ENCODE data around the gene CYREN.
"Not testable (repeated sequence)": the region's sequence is repeated elsewhere in the genome, so short reads cannot be mapped to it uniquely, and the experiment has no call there.

The CYREN gene

DNA sequence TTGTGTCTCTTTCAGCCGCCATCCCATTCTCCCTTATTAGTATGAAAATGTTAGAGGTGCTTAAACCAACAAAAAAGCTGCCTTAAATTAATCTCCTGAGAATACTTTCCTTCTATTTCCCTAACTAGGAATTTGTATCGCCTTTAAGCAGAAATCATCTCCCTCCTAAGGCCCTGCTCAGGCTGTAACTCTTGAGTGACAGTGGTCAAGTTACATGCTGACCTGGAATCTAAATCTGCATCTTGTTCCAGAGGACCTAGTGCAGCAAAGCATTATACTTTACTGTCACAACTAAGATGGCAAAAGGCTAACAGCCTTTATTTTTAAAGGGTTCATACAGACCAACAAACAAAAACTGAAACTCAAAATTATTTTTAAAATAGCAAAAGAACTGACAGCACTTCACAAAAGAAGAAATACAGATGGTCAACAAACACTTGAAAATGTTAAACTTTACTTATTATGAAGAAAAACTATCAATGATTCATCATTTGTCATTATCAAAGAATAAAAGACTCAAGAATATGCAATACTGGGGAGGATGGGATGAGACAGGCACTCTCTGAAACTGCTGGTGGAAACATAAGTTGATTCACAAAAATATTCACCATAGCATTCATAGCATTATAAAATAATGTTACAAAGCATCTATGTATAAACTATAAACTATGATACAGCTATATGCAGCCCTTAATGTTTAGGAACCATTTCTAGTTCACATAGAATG, 11.0 kb downstream of the CYREN start:
- no peak for DNase-seq (ENCODE audit: low read depth)

DNA sequence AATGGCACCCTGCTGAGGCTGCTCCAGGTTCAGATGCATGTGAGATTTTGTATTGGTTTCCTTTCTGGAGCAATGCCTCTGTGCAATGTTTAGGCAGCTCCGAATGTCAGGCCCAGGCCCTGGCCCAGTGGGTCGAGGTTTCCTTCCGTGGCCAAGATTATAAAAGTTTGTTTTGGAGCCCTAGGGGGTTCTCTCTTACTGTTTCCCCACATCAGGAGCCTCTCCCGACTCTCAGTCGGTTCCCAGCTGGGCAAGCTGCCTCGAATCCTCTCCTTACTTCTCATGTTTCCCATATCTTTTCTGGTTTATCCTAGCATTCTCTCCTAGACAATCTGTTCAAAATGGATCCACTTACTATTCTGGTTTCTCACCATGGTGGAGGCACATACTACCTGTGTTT, 11.6 kb downstream of the CYREN start:
- DNase-seq (ENCODE audit: low read depth), result no peak

DNA sequence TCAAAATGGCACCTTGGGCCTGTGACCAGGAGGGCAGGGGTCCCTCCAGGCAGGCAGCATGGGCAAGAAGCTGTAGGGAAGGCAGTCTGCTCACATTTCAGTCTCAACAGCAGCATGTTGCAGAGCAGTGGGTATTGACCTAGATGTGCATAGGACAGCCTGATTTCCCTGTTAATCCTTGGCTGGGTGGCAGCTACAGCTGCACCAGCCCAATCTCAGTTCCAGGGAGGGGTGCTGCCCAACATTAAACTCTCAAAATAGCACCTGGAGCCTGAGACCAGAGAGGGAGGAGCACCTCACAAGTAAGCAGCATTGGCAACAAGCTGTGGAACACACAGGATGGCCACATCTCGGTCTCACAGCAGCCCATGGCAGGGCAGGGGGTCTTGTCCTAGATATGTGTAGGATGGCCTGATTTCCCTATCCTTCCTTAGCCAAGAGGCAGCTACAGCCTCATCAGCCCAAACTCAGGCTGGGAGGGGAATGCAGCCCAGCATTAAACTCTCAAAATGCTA, 12.3 kb downstream of the CYREN start:
- no peak for DNase-seq (ENCODE audit: low read depth)

DNA sequence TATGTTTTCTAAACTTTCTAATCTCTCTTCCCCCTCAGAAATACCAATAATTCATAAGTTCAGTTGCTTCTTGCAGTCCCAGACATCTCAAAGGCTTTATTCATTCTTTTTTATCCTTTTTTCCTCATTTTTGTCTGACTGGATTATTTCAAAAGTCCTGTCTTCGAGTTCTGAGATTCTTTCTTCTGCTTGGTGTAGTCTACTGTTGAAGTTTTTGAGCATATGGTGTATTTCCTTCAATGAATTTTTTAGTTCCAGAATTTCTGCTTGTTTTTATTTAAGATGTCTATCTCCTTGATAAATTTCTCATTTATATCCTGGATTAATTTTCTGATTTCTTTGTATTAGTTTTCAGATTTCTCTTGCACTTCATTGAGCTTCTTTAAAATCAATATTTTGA, 14.2 kb downstream of the CYREN start:
- DNase-seq (ENCODE audit: low read depth), result no peak

DNA sequence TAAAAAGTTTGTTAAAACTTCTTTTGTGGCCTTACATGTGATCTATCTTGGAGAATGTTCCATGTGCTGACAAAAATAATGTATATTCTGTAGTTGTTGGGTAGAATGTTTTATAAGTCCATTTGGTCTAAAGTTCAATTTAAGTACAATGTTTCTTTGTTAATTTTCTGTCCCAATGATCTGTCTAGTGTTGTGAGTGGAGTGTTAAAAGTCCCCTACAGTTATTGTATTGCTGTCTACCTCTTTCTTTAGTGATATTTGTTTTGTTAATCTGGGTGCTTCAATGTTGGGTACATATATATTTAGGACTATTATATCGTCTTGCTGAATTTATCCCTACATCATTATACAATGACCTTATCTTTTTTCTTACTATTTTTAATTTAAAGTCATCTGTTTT, 15.8 kb downstream of the CYREN start:
- no peak for DNase-seq (ENCODE audit: low read depth)

DNA sequence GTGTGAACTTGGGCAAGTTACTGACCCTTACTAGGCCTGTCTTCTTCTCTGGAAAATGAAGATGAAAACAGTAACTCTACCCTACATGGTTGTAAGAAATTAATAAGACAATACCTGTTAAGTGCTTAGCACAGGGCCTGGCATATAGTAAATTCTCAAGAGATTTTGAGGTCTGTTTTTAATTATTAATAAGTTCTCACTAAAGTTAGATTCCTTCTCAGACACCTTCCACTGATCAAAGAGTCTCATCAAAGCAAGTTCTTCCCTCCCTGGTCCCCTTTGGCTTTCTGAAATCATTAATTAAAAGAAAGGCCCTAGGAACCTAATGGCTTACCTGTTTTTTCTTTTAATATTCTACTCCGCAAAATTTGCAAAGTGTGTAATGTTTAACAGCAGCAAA, 18.1 kb downstream of the CYREN start:
- no peak for DNase-seq (ENCODE audit: low read depth)

DNA sequence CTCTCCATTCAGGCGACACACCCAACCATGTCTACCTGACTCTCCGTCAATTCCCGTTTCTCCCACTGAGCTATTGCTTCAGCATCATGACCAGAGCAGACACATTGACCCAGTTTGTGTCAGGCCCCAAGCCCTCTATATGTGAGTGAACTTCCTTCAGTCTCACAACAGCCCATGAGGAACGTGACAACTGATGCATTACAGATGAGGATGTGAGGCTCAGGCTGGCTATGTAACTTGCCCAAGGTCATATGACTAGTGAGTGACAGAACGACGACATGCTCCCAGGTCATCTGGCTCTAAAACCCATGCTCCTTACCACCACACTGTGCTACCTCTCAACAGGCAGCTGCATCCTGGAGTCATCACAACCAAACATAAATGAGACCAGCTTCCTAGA, 19.0 kb downstream of the CYREN start:
- DNase-seq (ENCODE audit: low read depth), result no peak

DNA sequence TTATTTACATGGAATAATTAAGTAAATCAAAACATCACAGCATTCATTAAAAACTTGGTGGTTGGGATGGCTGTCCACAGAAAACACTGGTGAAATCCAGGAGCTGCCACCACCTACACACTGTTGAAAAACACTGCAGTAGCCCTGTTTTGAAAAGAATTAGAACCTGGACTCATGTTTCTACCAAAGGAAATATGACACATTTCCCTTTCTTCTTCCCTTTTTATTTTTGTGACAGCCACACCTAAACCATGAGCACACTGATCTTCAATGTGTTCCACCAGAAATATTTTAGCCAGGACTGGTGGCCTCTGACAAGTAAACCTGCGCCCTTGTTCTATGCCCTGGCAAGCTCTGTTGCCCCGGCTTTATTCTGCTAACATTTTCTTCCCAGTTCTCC, 19.4 kb downstream of the CYREN start:
- no peak for DNase-seq (ENCODE audit: low read depth)

DNA sequence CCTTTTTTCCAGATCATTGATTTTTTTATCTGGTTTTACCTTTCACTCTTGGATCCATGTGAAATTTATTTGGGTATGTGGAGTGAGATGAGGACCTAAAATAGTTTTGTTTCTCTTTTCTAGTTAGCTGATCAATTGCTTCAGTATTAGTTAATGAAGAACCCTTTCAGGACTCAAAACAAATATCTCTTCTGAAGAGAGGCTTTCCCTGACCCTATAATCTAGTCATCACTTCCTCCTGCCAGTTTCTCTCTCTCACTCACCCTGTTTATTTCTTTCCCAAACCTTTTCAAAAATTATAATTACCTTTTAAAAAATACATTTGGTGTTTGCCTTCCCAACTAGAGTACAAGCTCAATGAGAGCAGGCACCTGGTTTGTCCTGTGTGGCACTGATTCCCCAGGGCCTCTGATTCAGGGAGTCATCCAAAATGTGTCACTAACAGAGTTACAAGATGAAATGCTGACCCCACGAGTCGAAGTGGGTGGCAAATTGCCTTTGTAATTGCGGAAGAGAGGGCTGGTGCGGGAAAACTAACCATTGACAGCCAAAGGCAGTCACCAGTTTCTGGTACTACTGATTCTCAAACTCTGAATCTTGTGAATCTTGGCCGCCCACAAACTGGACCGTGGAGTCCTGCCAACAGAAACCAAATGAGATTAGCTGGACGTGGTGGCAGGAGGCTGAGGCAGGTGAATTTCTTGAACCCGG, 20.3 kb downstream of the CYREN start:
- no peak for DNase-seq (ENCODE audit: low read depth)

DNA sequence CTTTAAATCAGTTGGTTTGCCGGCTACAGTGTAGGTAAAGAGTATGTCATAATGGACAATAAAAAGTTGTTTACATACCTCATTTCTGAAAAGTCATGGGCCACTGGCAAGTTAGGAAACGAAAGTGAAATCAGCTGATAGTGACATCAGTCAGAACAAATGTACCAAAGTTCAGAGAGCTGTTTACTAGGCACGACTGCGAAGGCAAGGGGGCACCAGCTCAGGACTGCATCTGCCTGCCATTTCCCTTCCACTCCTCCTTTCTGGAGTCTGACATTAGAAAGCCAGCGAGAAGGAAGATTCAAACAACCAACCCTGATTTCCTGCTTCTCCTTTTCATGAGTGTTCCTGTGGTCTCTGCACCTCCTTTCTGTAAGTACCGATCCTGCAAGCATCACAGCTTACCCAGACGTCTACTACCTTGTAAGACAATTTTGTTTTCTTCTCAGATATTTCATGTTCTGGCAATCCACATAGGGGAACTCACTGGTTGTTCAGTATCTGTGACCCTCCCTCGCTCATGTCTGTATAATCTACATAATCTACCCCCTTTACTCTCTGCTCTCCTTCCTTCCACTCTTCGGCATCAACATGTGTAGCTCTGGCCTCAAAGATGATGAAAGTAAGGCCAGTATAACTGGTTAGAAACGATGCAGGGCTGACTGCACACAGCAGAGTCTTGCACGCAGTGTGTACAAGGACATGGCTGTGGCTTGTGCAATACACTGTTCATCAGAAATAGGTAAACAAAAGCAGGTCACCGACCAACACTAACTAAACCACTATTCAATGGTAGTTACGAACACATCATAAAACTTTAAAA, 22.4 kb downstream of the CYREN start, which contains the start of gene TMEM140:
Gene TMEM140, plus strand, starts transcription at position 174 of the 823 bp plus-strand sequence. CDS start 16,370 bp downstream, outside the sequence.
- no peak for DNase-seq (ENCODE audit: low read depth)

DNA sequence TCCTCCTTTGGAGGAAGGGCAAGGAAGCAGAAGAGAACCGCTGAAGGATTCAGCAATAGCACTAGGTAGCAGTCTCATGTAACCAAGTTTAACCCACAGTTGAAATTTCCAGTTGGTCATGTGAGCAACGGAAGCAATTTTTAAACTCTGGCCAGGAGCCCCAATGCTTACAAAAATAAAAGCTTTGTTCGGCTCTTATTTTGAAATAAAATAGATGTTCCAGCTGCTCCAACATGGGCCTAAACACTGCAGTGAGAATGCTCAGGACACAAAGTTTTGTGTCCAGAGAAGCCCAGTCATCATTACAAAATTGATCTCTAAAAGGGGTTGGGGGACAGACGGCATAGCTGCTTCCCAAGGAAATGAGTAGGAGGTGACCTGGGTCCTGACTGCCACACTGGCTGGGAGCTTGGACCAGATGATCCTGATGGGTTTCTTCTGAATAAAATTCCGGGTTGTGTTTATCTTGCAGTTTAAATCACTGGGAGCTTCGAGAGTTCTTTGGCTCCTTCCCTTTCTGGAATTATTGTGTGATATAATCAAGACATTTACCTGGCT, 23.1 kb downstream of the CYREN start:
- no peak for DNase-seq (ENCODE audit: low read depth)

DNA sequence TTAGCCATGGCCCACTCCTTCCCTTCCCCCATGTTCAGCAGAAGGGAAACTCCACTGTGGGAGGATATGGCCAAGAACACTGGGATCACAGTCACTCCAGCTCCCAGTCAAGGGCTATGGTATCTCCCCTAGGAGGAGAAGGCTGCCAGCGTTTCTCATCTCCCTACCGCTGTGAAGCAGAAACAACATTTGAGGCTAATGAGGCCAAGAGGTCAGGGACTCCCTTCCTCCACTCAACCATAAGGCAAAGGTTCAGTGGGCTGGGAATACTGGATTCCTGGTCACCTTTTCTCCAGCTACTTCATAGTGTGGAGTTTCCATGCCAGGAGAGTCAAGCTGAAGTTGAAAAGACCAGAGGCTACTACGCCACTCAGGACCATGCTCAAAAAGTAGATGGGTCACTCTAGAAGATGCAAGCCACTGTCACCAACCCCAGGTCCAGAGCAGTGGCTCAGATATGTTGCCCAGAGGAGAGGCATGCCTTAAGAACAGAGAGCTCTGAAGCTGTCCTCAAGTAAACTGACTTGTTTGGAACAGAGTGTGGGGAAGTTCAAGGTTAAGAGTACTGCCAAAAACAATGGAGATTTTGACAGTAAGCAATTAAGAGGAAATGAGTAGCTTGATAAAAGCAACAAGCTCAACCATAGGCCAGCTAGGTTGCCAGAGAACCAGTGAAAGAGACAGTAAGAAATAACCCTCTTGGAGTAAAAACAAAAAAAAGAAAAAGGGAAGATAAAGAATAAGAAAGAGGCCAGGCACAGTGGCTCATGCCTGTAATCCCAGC, 26.4 kb downstream of the CYREN start:
- no peak for DNase-seq (ENCODE audit: low read depth)

DNA sequence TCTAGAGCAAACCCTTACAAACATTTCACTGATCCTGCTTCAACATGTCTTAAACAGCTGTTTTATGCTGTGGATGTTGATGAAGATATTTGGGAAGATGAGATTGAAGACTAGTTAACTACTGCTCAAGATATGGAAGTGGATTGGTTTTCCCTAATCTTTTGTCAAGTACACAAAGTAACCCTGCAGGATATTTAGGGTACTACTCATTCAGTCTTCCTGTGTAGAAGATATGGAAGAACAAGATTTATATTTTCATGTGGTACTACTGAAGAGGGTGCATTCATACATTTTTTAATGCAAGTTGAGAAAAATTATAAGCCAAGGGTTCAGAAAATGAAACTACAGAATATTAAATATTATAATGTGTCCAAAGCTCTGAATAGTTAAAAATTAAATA, 40.9 kb downstream of the CYREN start:
- DNase-seq (ENCODE audit: low read depth), result no peak

DNA sequence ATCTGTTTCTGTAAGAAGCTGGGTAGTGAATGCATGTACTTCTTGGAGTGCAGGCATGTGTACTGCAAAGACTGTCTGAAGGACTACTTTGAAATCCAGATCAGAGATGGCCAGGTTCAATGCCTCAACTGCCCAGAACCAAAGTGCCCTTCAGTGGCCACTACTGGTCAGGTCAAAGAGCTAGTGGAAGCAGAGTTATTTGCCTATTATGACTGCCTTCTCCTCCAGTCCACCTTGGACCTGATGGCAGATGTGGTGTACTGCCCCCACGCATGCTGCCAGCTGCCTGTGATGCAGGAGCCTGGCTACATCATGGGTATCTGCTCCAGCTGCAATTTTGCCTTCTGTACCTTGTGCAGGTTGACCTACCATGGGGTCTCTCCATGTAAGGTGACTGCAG, 41.6 kb downstream of the CYREN start:
- no peak for DNase-seq (ENCODE audit: low read depth)

DNA sequence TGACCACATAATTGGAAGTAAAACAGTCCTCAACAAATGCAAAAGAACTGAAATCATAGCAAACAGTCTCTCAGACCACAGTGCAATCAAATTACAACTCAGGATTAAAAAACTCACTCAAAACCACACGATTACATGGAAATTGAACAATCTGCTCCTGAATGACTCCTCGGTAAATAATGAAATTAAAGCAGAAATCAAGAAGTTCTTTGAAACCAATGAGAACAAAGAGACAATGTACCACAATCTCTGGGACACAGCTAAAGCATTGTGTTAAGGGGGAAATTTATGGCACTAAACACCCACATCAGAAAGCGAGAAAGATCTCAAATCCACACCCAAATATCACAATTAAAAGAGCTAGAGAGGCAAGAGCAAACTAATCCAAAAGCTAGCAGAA, 45.9 kb downstream of the CYREN start:
- not testable (repeated sequence) for DNase-seq (ENCODE audit: low read depth)

DNA sequence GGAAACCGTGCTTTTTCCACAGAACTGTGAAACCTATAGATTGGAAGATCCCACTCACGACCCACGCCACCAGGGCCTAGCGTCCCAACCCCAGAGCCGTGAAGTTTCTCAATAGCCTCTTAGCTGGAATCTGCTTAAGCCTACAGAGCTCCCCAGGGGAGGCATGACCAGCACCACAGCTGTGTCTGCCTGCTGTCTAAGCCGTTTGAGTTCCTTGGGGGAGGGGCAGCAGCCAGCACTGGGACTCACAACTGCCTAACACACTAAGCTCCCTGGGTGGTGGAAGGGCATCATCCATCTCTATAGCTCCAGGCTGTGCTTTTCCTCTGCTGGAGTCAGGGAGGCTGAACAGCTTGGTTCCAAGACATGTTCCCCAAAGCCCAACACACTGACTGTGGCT, 48.6 kb downstream of the CYREN start:
- no peak for DNase-seq (ENCODE audit: low read depth)

DNA sequence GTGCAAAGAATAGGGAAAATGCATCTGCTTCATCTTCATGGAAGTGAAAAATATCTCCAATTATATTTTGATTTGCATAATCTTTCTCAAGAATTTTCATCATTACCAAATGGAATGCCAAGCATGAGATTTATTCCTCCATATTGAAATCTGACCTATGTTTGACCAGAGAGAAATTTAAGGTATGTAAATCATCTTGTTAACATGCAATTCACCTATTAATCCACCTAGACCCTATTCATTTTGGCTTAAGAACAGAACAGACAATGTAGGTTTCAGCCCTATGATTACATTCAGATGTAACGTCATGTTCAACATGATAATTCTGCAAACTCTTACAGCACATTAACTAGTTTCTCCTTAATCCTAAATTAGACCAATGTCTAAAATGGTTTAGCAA, 53.4 kb downstream of the CYREN start:
- DNase-seq (ENCODE audit: low read depth), result no peak

Measured in stimulated activated CD8-positive, alpha-beta memory T cell treated with anti-CD3 and anti-CD28 coated beads, Interleukin-7, amount 100 ng/mL, for 24 hours (primary cell).